ENCODE results near the gene PTTG1. TPM values are rescaled to one million over a fixed set of nuclear protein-coding genes. Genes with fewer than 3 reads are reported as not detected.

The PTTG1 gene
- total RNA-seq, 1 donor from 2014 or later = 36.9 TPM

DNA sequence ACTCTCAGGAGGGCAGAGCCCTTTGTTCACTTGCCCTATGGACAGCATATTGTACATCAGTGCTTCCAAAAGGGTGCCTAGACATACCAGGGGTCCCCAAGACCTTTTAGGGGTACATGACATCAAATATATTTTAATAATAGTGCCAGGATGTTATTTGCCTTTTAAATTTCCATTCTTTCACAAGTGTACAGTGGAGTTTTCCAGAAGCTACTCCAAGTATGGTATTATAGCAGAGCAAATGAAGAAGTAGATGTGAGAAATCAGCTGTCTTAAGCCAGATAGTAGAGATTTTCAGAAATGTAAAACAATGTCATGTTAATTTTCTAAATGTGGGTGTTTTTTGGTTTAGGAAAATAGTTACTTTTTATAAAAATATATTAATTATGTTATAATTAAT, 15.6 kb downstream of the PTTG1 start:
- TF ChIP-seq, protein P1, sequence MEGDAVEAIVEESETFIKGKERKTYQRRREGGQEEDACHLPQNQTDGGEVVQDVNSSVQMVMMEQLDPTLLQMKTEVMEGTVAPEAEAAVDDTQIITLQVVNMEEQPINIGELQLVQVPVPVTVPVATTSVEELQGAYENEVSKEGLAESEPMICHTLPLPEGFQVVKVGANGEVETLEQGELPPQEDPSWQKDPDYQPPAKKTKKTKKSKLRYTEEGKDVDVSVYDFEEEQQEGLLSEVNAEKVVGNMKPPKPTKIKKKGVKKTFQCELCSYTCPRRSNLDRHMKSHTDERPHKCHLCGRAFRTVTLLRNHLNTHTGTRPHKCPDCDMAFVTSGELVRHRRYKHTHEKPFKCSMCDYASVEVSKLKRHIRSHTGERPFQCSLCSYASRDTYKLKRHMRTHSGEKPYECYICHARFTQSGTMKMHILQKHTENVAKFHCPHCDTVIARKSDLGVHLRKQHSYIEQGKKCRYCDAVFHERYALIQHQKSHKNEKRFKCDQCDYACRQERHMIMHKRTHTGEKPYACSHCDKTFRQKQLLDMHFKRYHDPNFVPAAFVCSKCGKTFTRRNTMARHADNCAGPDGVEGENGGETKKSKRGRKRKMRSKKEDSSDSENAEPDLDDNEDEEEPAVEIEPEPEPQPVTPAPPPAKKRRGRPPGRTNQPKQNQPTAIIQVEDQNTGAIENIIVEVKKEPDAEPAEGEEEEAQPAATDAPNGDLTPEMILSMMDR (IDR thresholded peaks at IDR 0.05; ENCODE audit: insufficient read depth, low read length, severe bottlenecking) = no peak
- no peaks in the 10 kb centered on the region for H3K27me3 ChIP-seq (ENCODE audit: control insufficient read depth, insufficient read depth, low read length)
- H3K36me3 ChIP-seq (ENCODE audit: control insufficient read depth, insufficient read depth, low read length) = no peaks in the 10 kb centered on the region
- no peak for FAIRE-seq
- no peak overlapping the region for H3K4me3 ChIP-seq (ENCODE audit: low read depth, low read length)
- DNase-seq (ENCODE audit: low read depth) = no peak

DNA sequence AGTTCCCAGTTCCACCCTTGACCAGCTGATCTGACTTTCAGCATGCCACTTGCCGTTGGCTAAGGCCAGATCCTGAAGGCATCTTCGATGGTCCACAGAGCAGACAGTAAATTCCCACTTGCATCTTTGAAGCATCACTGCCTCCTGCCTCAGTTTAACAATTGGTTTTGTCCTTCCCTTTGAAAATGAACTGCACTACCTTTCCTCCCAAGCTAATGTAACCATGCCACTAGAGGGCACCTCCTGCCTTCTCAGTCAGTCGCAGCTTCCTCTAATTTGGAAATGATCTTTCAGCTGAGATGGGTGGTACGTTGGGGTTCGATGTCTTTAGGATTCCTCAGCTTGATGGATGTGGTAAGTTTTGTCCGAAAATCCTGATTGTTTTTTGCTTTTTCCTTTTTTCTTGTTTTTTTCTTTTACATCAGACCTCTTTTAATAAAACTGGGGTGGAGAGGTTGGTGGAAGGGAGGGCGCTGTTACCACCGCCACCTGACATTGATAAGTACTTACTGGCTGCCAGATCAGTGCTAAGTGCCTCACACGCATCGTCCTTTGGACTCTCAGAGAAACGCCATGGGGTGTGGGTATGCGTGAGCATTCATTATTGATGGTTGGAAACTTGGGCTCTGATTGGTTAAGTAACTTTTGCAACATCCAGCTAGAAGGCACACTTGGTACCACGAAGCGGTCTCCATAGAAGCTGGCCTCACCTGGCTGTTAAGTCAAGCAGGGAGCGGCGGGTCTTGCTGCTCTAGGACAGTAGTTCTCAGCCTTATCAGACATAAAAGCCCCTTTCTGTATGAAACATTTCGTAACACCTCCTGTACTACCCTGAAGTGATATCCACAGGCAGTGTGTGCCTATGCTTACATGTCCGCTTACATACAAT, 16.9 kb downstream of the PTTG1 start:
- TF ChIP-seq, protein P1 (IDR thresholded peaks at IDR 0.05; ENCODE audit: insufficient read depth, low read length, severe bottlenecking) = peak; percentile 80
- FAIRE-seq = no peak
- Histone ChIP-seq H3K36me3 (ENCODE audit: control insufficient read depth, insufficient read depth, low read length) (no peaks in the 10 kb centered on the region), H3K27me3 (ENCODE audit: control insufficient read depth, insufficient read depth, low read length) (no peaks in the 10 kb centered on the region), H3K4me3 (ENCODE audit: low read depth, low read length) (peak overlapping the region; percentile 29)
- peak; percentile 64 for DNase-seq (ENCODE audit: low read depth)

DNA sequence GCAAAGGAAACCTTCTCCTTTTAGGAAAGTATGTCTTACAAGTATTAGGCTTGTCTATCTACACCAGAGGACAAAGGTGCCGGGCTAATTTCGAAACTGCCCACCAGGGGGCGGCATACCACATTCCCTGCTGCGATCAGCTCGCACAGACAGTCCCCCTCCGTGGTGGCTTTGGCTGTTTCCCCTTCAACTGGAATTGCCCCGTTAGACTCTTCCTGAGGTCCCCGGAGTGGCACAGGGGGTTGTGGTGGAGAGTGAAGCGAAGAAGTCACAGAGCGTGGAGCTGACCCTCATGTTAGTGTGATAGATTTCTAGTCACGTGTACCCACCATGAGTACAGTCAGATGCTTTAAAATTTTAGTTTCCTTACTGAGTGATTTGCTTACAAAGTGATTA, 17.5 kb downstream of the PTTG1 start:
- H3K4me3 ChIP-seq (ENCODE audit: low read depth, low read length) = peak overlapping the region; percentile 29
- FAIRE-seq (no peak), DNase-seq (ENCODE audit: low read depth) (peak; percentile 69)
- TF ChIP-seq, protein P1 (IDR thresholded peaks at IDR 0.05; ENCODE audit: insufficient read depth, low read length, severe bottlenecking) = peak; percentile 91
- H3K27me3 ChIP-seq (ENCODE audit: control insufficient read depth, insufficient read depth, low read length) = no peaks in the 10 kb centered on the region
- no peaks in the 10 kb centered on the region for H3K36me3 ChIP-seq (ENCODE audit: control insufficient read depth, insufficient read depth, low read length)

DNA sequence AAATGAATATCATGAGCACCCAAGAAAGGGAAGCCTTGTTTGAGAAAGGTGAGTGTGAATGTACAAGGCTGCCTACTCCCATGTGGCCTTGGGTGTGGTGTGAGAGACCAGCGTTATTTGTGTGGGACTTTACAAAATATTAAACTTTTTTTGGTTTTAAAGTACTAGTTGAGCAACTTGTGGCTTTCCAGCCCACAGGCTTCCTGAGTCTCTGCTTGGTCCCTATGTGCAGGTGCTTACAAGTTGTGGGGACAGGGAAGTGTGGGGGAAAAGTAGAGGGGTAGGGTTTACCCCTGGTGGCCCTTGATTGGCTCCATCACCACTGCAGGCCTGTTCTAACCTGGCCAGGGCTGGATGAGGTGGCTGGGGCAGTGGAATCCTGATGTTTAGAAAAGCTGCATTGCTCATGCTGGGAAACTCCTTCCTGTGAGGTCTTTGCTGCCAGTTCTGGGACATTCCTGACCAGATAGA, 19.7 kb downstream of the PTTG1 start:
- peak; percentile 55 for DNase-seq (ENCODE audit: low read depth)
- Histone ChIP-seq H3K36me3 (ENCODE audit: control insufficient read depth, insufficient read depth, low read length) (no peaks in the 10 kb centered on the region), H3K27me3 (ENCODE audit: control insufficient read depth, insufficient read depth, low read length) (no peaks in the 10 kb centered on the region), H3K4me3 (ENCODE audit: low read depth, low read length) (no peak overlapping the region)
- TF ChIP-seq, protein P1 (IDR thresholded peaks at IDR 0.05; ENCODE audit: insufficient read depth, low read length, severe bottlenecking) = no peak
- FAIRE-seq = no peak

DNA sequence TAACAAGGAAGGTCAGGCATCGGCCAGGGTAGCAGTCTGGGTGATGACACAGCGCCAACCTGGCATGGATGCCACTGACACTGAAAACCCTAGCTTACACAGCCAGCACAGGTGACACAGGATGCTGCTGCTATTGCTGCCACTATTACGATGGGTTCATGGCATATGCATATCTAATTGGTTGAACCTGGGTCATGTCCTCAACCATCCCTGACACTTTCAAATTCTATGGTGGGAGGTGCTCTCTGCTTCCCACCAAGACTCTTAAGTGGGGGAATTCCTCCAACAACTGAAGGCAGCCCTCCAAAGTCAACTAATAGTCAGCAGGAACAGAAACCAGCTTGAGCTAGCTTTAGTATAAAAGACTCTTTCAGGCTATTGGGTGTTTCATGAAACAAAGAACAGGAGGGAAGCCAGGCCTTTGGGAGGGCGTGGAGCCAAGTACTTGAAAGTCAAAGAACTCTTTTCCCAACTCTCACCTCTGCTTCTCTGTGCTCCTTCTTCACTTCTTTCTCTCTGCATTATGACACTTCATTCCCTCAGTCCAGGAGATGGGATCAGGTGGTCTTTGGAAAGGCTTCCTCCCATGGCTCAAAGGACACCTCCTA, 21.3 kb downstream of the PTTG1 start:
- Histone ChIP-seq H3K27me3 (ENCODE audit: control insufficient read depth, insufficient read depth, low read length) (no peaks in the 10 kb centered on the region), H3K36me3 (ENCODE audit: control insufficient read depth, insufficient read depth, low read length) (no peaks in the 10 kb centered on the region), H3K4me3 (ENCODE audit: low read depth, low read length) (no peak overlapping the region)
- TF ChIP-seq, protein P1 (IDR thresholded peaks at IDR 0.05; ENCODE audit: insufficient read depth, low read length, severe bottlenecking) = no peak
- DNase-seq (ENCODE audit: low read depth) (no peak), FAIRE-seq (peak; percentile 68)

Data from bronchial epithelial cell (primary cell).